ENCODE measurements around the gene RASIP1.
"Not testable (repeated sequence)": the region's sequence is repeated elsewhere in the genome, so short reads cannot be mapped to it uniquely, and the experiment has no call there.

Gene RASIP1

DNA sequence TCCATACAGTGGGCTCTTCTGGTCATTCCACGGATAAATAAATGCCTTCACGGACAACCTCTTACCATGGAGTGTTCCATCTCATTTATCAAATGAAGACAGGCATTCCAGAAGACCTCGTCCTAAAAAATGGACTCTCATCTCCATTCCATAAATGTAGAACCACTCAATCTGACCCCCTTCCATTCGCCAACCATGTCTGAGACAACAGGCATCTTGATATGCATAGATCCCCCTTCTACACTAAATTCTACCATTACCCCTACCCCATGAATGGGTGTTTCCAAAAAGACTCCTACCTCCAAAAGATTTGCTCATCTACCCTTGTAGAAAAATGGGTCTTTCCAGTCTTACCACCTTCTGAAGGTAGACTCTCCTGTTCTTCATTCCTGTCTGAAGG is 9.0 kb downstream of the RASIP1 start:
- DNase-seq = no peak

DNA sequence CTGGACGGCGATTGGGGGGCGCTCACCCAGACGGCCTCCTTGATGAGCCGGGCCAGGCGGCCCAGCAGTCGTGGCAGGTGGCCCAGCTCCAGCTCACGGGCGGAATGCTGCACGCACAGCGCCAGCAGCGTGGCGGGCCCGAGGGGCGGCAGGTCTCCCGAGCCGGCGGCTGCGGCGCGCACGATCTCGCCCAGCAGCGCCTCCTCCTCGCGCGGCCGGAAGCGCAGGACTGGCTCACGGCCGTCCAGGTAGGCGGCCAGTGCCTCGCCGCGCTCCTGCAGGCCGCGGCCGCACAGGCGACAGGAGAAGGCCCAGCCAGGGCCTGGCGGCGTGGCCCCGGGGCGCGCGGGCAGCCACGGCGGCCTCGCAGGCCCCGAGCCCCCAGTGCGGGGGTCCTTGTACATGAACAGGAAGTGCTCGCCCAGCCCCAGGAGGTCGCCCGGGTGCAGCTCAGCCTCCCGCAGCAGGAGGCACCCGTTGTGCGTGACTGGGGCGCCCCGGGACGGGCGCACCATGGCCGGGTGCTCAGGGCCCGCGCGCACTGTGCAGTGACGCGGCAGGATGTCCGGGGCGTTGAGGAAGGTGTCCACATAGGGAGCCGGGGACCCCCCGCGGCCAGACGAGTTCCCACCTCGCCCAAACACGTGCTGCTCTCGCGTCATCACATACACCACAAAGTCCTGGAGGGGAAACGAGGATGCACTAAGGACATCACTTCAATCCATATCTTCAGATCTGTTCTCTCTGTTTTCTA is 11.3 kb downstream of the RASIP1 start:
- no peak for DNase-seq

DNA sequence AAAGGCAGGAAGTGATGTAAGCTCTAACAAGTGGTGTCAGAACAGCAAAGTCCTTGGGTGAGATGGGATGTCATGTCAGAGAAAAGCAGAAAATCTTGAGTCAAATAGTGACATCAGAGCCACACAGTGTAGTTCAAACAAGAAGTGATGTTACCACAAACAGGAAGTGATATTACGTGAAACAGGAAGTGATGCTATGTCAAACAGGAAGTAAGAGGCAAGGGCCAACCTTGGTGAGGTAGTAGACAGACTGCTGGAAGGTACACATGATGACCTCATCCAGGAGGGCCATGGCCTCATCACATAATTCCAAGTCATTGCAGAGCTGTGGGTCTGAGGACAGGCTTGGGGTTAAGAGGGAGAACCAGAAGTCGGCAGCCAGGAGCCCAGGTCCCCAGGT is 13.9 kb downstream of the RASIP1 start:
- DNase-seq = no peak

DNA sequence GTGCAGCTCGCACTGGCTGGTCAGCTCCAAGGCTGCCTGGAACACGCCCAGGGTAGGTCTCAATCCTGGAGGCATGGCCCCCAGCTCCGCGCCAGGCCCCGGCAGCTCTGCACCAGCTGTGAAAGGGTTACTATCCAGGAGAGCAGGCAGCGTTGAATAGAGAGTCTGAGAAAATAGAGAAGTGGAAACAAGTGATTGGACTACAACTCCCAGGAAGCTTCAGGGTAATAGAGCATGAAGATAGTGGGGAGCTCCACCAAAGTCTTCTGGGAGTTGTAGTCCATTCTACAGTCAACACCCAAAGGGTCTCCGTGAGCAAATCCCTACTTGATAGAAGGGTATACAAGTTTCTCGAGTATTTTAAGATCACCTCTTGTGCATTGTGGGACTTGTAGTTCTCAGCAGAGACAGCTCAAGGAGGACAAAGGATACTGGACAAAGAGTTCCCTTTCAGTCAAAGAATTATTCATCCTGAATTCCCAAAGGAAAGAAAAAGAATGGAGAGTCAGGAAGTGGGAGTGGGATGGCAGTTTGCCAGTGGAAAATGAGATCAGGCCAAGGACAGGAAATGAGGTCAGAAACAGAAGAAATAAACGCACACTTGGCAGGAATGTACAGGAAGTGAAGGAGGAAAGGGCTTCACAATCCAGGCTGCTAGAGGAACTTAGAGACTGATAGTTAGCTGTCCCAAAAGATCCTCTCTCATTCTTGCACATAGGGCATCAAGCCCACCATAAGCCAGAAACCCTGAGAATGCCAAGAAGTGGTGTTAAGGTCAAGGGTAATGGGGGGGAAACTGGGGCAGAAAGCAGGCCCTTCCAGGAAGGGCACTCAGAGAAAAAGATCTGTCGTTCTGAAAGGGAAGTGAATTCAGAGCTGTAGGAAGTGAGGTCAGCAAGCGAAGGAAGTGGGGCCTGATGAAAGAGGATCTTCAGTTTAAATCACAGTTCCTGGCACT is 15.3 kb downstream of the RASIP1 start:
- DNase-seq = peak; percentile 96

DNA sequence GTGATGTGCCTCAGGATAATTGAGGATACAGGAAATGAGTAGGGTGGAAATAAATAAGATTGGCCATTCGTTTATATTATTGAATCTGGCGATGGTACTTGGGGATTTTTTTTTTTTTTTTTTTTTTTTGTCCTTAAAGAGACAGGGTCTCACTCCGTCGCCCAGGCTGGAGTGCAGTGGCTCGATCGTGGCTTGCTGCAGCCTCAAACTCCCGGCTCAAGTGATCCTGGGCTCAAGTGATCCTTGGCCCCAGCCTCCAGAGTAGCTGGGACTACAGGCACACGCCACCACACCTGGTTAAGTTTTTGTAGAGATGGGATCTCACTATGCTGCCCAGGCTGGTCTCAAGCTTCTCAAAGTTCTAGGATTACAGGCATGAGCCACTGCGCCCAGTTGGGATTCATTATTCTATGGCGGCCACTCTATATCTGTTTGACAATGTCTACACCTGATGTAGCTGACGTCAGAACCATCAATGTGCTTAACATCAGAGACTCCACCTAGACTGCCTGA is 18.2 kb downstream of the RASIP1 start:
- DNase-seq = no peak

DNA sequence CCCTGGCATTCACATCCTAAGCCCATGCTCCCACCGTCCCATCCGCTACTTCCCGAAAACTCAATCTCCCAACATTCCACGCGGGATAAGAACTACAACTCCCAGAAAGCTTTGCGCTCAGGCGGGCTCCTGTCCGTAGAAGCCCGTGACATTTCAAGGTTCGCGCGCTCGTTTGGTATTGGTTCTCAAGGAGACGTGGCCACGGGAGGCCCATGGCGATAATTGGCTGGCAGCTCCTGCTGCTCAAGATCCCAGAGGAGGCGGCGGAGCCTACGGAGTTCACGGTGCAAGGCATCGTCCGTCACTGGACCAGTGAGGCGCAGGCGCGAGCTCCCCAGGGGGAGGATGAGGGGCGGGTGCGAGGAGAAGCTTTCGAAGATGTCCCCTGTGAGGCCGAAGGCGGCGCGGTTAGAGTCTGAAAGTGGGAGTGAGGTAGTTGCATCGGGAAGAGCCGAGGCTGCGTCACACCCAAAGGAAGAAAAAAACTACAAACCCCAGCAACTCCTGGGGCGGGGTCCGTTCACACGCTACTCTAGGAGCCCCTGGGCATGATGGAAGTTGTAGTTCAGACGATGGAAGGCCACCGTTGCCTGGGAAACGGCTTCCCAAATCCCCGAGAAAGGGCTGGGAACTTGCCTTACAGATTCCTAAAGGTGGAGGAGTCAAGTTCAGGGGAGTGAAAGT is 19.7 kb downstream of the RASIP1 start:
- DNase-seq = peak; percentile 100

DNA sequence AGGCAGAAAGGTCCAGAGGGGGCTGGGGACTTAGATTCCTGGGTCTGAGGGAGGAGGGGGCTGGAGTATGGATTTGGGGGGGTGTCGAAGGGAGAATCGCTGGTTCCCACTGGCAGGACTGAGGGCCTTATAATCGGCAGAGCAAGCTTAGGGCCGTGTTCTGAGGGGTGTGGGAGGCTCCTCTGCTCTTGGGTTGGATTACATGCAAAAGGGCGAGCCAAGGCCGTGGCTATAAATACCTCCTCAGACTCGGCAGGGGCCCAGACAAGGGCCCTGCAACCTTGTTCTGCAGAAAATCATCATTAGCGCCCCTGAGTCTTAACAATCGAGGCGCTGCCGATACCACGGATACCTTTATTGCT is 20.2 kb downstream of the RASIP1 start:
- no peak for DNase-seq

DNA sequence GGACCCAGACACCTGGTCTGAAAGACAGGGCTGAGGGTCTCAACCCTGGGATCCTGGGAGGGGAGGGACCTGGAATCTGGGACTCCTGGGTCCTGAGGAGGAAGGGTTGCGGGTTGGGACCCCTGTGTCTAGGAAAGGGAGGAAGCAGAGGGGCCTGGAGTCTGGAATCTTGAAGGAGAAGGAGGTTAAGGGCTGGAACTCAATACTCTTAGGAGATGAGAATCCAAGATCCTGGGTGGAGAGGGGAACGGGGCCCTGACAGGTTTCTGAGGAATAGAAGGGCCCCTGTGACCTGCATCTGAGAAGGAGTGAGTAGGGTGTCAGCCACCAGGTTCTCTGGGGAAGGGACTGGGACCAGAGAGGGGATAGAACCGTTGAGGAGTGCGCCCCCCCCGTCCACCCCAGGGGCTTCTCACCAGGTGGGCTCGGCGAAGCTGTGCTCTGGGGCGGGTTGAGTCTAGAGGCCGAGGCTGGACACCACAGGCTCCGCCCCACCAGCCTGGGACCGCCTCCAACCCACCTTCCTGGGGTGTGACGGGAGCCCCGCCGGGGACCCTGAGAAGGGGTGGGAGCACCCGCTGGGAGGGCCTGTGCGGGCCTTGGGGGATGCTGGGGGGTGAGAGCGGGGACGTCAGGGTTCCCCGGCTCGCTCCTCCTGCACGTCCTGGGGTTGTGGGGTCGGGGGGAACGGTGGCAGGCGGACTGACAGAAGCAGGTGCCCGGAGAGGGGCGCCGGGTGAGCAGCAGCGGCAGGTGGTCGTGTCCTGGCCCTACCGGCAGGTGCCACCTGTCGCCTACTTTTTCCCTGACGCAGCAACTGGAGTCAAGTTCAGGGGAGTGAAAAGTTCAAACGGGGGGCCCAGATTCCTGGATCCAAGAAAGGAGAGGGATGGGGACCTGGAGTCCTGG is 20.9 kb downstream of the RASIP1 start, which contains the start of gene MAMSTR:
TSS of gene MAMSTR (minus strand) at position 463 of the 909 bp plus-strand sequence. CDS start 694 bp downstream, outside the sequence.
- no peak for DNase-seq

DNA sequence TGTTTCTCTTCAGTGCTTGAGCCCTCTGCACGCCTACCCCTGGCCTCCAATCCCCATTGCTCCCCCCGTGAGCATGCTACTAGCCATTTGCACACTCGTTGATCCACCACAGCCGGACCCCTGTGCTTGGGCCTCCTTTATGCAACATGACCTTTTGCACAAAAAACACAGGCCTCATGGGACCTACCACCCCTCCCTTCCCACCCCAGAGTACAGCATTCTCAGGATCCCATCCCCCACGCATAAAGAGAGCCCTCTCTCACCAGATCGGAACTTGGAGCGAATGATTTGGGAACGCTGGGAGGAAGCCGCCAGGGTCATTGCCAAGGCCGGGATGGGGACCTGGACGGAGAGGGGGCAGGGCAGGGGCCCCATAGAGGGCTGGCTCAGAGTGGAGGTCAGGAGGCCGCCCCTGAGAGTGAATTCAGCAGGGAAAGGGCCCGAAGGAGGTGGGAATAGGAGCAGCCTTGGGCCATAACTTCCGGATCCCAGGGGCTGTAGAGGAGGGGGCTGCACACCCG is 21.6 kb downstream of the RASIP1 start:
- no peak for DNase-seq

DNA sequence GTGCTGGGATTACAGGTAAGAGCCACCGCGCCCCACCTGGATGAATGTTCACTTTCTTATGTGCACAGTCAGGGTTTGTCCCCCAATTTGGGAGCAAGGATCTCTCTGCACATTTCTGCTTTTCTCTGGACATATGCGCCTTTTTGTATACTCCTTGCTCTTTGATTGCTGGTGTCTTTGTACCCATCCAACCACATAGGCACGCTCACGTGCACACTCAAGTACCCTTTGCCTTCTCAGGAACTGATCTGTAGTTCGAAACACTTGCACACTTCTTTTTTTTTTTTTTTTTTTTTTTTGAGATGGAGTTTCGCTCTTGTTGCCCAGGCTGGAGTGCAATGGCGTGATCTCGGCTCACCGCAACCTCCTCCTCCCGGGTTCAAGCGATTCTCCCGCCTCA is 22.3 kb downstream of the RASIP1 start:
- DNase-seq = not testable (repeated sequence)

DNA sequence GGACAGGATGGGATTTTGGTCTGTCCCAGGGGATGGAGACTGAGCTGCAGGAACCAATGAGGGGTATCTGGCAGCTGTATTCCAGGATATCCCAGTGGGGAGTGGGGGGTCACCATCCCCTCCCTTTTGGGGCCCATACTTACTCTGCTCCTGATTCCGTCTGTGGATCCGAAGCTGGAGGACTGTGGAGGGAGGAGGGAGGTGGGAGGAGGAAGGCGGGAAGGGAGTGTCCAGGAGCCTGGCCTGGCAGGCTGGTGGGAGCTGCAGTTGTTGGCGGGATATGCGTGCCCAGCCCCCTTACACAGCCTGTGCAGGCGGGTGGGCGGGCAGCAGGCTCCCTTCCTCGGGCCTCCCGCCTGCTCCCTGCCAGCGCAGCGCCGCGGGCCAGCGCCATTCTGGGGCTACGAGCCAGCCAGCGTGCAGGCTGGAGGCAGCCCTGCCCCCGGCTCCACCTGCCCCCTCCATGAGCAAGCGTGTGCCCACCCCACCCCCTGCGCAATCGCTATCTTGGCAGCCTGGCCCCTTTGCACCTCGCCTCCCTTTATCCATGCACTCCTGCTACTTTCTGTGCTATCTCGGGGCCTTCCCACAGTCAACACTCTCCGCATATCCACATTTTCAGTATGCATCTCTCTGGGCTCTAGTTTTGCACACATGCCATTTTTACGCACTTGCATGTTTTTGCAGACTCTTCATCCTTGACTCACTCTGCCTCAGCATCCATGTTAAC is 23.7 kb downstream of the RASIP1 start:
- DNase-seq = peak; percentile 54

DNA sequence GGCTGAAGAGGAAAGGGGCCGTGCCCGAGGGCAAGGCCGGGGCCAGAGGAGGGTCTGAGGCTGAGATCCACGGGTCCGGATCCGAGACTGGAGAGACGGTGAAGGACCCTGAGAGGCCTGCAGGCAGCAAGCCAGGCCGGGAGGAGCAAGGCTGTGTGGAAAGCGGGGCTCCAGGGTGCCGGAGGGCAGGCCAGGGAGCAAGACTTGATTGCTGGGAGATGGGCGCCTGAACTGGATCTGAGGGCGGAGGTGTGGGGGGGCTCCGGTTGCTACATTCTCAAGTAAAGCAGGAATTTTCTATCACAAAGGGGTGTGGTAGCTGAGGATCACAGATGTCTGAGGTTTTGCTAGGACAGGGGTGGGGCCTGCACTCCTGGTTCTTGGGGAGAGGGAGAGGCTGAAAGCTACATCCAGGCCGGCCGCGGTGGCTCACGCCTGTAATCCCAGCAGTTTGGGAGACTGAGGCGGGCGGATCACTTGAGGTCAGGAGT is 24.7 kb downstream of the RASIP1 start:
- DNase-seq = no peak

DNA sequence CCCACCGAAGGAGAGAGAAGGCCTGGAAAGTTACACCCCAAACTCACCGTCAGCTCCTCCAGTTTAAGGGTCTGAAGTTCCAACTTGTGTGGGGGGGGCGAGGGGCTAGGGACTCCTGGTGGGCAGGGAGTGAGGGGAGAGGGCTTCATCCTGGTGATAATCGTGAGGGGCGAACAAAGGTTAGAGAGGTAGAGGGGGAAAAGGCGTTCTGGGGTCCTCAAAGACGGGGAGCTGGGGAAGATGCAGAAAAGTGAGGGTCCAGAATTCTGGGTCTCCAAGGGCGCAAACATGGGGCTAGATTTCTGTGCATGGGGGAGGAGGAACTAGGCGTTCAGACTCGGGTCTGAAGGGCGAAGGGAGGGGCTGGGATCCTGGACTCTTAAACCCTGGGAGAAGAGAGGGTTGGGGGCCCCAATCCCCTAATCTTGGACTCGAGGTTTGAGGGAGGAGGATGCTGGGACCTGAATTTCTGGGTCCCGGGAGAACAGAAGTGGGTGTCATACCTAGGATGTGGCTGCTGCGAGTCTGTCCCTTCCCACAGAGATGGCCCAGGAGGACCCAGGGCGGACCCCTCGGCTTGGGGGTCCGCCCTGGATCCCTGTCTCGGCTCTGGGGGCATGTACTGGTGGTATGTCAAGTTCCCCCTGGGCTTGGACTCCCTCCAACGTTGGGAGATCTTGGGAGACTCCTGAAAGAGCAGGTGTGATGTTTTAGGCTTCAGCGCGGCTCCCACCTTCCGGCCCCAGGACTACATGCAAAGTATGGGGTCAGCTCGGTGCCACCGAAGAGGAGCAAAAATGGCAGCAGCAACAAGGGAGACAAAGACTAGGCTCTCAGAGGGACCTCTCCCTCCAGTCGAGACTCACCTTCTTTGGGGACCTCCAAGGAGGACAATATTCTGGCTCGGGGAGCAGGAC is 25.4 kb downstream of the RASIP1 start:
- DNase-seq = no peak

DNA sequence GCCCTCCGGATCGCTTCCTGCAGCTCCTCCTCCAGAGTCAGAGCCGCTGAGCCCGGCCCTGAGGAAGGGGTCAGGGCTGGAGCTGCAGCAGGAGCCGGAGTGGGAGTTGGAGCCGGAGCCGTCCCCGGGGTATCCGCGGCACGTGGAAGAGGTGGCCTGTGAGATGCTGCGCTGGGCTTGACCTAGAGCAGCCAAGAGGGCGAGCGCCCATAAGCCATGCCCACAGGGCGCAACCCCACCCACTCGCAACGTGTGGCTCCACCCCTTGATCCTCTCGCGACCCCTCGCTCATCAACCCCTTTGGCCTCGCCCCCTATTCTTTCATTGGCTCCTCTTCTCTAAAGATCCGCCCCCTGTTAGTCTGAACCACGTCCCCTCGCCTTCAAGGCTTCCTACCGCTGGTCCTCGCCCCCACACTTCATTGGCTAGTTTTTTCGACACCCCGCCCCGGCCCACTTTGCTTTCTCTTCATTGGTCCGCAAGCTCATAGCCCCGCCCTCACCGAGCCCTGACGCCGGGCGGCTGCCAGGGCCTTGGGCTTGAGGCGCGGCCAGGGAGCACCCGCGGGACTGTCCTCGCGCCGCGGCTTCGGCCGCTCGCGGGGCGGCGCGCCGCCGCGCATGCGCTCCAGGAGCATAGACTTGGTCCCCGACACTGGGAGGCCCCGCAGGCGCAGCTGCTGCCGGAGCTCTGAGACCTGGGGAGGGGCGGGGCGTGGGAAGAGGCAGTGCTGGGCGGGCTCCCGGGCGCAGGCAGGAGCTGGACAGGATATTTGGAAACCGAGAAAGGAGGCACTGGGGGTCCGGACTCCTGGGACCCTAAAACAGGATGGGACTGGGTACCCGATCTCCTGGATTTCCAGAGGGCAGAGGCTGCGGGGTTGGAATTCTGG is 26.3 kb downstream of the RASIP1 start:
- DNase-seq = peak; percentile 99

DNA sequence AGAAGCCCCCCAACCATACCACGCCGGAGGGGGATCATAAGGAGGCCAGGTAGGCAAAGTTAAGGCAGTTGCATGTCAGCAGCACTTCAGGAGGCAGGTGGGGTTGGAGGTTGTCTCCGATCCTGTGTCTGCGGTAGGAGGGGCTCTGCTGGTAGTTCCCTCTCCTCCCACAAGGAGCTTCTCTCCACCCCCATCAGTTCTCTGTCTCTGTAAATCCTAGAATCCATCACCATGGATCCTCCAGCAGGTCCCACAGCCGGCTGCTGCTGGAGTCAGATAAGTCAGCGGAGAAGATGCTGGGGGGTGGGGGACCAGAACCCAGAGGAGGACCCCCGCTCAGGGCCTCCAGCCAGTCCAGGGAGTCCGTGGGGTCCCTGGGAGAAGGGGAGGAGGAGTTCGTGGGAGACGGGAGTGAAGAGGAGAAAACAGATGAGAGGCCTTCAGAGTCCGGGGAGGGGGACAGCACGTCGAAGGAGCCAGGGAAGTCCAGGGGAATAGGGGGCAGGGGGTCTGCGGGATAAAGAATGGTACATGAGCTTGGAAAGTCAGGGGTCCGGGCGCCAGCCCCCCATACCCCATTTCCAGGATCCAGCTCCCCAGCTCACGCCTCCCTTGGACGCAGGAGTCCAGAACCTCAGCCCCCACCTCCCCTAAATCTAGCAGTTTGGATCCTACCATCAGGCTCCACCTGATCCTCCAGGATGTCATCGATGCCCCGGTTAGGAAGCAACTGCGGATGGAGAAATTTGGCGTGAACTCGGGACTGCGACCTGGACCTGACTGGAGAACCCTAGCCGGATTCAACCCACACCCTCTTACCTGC is 27.2 kb downstream of the RASIP1 start:
- DNase-seq = no peak

DNA sequence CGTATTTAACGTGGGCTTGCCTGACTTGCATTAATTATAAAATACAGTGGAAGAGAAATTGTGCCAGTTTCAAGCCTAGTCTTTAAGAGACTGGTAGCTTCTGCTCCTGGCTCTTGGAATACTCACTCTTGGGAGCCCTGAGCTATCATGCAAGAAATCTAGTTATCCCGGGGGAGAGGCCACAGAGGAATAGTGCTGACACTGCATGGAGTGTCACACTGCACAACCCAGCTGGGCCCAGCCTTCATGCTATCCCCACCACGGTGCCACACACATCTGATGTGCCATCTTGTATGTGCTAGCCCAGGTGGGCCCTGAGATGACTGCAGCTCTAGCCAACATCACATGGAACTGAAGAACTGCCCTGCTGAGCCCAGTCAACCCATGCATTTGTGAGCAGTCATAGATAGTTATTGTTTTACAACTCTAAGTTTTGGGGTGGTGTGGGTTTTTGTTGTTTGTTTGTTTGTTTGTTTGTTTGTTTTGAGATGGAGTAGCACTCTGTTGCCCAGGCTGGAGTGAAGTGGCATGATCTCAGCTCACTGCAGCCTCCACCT is 29.2 kb downstream of the RASIP1 start:
- no peak for DNase-seq

DNA sequence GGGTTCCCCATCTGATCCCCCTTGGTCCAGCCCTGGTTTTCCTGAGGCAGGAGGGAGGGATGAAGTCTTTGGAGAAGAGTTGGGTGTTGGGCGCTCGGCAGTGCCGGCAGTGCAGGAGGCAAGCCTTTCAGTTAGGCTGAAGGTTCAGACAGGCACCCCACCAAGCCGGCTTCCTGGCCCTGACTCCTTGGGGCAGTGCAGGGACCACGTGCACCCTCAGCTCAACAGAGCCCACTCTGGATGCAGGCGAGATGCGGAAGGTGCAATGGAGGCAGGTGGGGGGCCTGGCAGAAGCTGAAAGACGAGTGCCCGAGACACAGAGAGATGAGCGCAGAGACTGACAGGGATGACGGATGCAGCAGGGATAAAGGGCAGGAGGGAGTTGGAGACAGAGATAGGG is 31.9 kb downstream of the RASIP1 start:
- no peak for DNase-seq
